HG03460 (cell line): ENCODE data around the gene CASP7.

Experiments used
- ATAC-seq: cut with Tn5 transposase; IDR thresholded peaks from one replicate; pipeline ENCODE4 v1.9.1; 2021; ENCODE audit not compliant: unreplicated experiment

CASP7 gene

GRCh38 chr10:113665806-113666354, 13.8 kb upstream of the CASP7 start:
- no peak for ATAC-seq

DNA sequence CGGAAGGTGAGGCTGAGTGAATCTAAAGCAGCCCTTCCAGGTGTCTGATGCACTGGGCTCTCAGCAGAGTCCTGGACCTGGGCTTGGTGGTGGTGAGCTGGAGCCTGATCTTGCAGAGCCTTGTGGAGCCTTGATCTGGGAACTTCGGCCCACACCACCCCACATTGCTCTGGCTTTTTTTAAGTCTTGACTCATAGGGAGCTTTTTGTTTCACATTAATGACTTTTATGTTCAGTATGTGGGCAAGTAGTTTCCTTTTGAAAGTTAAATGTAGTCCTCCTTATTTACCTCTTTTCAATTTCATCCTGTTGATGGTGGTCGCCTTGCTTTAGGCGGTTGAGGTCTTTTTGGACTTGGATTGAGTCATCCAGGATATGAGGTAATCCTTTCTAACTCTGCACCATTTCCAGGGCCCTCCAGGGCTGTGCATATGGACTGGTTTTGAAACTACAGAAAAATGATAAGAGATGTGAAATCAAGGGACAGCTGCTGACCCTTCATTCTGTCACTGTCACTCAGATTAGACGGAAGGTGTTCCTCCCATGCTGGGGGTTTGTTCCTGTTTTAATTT, 12.9 kb upstream of the CASP7 start:
- no peak for ATAC-seq

DNA sequence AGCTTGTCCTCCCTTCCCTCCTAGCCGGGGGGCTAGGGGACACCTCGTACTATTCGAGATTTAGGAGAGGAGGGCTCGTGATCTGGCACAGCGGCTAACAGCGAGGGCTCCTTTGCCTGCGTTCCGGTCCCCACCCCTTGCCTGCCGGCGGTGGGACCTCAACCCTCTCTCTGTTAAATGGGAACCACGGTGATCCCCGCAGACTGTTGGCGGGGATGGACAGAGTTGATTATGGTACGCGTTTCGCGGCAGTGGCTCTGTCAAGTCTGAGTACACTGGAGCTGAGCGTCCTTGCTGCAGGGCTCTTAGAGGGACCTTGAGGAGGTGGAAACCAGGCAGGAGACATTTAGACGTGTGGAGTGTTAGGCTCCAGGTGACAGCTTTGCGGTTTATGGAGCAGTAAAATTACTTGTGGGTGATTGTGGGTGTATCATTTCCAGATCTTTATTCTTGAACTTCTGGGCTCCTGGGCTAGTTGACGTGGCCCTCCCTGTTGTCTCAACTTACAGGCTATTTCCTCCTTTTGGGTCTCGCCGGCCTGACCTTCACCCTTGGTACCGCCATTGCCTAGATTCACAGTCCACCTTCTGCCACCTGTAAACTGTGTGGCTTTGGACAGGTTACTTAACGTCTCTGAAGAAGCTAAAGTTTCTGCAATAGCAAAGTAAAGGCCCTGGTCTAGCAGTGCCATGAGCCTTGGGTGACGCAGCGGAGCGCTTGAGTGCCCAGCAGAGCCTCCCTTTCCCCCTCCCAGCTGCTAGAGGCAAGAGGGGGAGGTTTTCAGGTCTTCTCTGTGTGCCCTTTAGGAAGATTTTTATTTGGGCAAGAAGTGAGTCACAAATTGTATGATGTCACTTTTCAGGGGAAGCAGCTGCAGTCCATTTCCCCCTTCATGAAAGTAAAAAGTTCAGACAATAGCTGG, 739 bp downstream of the CASP7 start:
- ATAC-seq: peak; percentile 30

GRCh38 chr10:113681533-113682470, 2.1 kb downstream of the CASP7 start:
- ATAC-seq: peak; percentile 60

GRCh38 chr10:113683300-113683699, 3.6 kb downstream of the CASP7 start:
- ATAC-seq: no peak

DNA sequence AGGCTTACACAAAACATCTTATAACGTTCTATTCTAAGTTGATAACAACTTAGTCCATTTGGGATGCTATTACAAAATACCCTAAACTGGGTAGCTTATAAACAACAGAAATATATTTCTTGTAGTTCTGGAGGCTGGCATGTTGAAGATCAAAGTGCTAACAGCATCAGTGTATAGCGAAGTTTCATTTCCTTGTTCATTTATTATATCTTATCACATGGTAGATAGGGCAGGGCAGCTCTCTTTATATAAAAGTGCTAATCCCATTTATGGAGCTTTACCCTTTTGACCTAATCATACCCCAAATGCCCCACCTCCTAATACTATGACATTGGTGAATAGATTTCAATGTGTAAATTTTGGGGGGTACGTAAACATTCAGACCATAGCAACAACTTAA, 6.3 kb downstream of the CASP7 start:
- ATAC-seq: no peak

DNA sequence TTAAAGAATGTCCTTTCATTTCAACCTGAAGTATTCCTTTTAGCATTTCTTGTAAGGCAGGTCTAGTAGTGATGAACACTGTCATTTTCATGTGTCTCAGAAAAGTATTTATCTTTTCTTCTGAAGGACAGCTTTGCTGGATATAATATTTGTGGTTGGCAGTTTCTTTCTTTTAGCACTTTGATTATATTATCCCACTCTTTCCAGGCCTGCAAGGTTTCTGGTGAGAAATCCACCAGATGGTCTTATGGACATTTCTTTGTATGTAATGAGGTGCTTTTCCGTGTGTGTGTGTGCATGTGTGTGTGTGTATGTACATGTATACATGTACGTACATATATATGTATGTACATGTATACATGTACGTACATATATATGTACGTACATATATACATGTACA, 7.3 kb downstream of the CASP7 start:
- ATAC-seq: no peak

DNA sequence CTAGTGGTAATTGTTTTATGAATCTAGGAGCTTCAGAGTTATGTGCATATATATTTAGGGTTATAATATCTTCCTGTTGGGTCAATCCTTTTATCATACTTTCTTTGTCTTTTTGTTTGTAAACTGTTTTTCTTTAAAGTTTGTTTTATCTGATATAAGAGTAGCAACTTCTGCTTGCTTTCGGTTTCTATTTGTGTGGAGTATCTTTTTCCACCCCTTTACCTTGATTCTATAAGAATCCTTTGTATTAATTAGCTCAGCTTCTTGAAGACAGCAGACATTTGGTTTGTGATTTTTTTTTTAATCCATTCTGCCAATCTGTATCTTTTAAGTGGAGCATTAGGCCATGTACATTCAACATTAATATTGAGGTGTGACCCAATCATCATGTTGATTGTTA, 9.3 kb downstream of the CASP7 start:
- ATAC-seq: no peak

DNA sequence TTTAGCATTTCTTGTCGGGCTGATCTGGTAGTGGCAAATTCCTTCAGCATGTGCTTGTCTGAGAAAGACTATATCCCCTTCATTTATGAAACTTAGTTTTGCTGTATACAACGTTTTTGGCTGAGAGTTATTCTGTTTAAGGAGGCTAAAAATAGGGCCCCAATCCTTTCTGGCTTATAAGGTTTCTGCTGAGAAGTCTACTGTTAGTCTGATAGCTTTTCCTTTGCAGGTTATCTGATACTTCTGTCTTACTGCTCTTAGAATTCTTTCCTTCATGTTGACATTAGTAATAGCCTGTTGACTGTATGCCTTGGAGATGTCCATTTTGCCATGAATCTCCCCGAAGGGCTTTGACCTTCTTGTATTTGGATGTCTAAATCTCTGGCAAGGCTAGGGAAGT, 9.9 kb downstream of the CASP7 start:
- no peak for ATAC-seq

DNA sequence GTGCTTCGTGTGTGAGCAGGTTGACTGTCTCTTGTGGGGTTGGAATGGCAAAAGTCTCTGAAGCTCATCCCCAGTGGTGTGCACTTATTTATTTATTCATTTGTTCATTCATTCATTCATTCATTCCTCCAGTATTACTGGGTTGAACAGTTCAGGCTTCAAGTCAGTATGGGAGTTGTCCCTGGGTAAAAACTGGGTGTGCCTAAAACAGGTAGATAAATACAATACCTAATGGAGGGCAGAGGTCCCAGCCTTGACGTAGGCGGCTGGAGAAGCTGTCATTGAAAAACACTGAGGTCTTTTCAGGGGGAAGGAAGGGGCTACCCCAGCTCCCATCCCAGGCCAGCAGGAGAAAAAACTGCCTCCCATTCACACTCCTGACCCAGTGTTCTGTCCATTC, 11.0 kb downstream of the CASP7 start:
- ATAC-seq: no peak

- no peak for ATAC-seq
Observed at GRCh38 chr10:113691381-113691780, 11.7 kb downstream of the CASP7 start.

DNA sequence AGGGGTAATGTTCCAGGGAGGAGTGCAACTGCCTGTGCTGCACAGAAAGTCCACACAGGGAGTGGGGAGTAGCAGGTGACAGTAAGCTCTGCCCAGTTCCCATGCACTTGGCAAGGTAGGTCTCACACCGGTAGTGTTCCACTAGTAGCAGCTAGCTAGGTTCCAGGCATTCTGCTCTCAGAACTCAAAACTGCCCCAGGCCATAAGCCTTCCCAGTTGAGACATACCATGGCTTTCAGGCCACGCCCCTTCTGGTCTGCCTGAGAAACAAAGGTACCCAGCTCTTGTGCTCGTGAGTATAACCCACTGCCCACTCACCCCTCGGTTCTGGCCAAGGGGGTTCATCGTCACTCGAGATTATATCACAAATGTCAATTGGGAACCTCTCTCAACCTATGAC, 12.6 kb downstream of the CASP7 start:
- no peak for ATAC-seq

GRCh38 chr10:113693348-113693747, 13.6 kb downstream of the CASP7 start:
- no peak for ATAC-seq

- no peak for ATAC-seq
Observed at GRCh38 chr10:113695691-113696090, 16.0 kb downstream of the CASP7 start.

- ATAC-seq: no peak
Observed at GRCh38 chr10:113697595-113697994, 17.9 kb downstream of the CASP7 start.

GRCh38 chr10:113704637-113705343, 25.1 kb downstream of the CASP7 start:
- no peak for ATAC-seq

DNA sequence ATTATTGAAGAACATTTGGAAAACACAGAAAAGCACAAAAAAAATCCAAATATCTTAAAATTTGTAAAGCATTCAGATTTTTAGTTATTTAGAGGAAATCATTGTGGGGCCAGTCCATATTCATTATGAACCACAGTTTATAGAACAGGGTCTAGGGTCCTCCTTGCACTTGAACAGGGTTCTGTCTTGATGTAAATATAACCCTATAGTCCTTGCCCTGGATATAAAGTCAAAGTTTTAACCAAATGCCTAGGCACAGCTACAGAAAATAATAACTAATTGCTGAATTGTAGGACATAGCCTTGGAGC, 25.6 kb downstream of the CASP7 start:
- no peak for ATAC-seq

DNA sequence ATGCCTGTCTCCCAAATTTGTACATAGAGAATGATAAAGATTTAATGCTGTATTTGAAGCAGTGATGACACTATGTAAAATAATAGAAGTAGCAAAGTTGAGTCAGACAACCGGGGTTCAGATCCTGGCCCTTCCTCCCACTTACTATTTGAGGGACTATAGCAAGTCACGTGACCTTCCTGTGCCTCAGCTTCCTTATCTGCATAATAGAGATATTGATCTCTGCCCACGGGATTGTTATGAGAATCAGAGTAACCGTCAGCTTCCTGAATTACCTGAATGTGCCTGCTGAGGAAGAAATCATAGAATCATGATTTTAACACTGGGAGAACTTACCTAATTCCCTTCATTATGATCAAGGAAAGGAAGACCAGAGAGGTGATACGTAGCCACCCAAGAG, 26.9 kb downstream of the CASP7 start:
- ATAC-seq: no peak

DNA sequence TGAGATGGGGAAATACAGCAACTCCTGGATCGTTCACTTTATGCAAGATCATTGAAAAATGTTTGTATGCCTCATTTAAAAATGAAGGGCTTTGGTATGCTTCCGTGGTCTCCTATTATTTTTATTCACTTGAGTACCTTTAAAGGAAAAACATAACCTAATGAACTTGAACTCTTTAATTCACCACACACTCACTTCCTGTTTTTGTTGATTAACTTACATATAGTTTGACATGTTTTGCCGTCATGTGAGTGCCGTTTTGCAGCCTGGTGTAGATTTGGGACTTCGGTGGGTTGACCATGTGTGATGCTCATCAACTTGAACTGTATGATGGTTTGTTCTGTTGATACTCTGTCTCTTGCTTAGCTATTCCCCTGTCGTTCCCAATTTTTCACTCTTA, 28.9 kb downstream of the CASP7 start:
- ATAC-seq: no peak

- ATAC-seq: no peak
Observed at GRCh38 chr10:113709221-113709838, 29.6 kb downstream of the CASP7 start.
